ENCODE results near the gene NUDT4. TPM values are rescaled to one million over a fixed set of nuclear protein-coding genes. Genes with fewer than 3 reads are reported as not detected.

Gene NUDT4
- total RNA-seq, 2 donors from 2014 or later, result 91.1 to 178 TPM

DNA sequence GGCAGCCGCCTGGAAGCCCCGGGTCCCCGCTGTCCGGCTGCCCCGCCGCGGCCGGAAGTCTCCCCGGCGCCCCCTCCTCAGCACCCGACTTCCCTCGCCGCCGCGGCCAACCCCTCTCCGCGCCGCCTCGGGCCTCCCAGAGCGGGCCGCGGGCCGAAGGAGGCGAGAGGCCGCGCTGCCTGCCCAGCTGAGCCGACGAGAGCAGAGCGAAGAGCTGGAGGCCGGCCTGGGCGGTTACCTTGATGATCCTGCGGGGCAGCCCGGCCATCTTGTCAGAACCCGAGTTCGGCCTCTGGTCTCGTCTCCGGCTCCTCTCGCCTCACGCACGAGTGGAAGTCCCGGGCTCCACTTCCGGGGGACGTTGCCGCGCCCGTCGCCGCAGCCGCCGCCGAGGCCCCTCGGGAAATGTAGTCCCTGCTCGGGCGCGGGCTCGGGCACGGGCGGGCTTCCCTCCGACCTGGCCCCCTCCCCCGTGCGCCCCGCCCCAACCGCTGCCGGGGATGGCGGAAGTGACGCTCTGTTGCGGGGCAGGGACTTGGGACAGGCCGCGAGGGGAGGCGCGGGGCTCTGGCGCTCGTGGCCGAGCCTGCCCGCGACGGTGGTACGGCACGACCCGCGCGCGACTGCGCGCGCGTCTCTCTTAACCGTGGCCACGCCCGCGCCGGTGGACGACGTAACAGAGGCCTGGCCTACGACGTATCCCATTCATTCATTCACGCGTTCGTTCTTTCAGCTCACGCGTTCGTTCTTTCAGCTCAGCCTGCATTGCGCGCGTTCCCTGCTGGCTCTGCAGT, 64.1 kb downstream of the NUDT4 start, which contains the start of gene UBE2N:
Gene UBE2N, minus strand, starts transcription at position 331 of the 794 bp plus-strand sequence. Its CDS starts 63 bp downstream, at position 268.
- peak within 1 kb of the TSS; percentile 97 for H3K4me3 ChIP-seq
- no peaks in the 10 kb centered on the region for H3K27me3 ChIP-seq (replicated peaks; ENCODE audit: insufficient read depth)
- DNase-seq (ENCODE audit: low spot score) (peak; percentile 84), ATAC-seq (ENCODE audit: insufficient number of reproducible peaks, low FRiP score, low read depth) (peak; percentile 86)
- no peaks in the 10 kb centered on the region for H3K36me3 ChIP-seq
- peak within 1 kb of the TSS; percentile 95 for H3K27ac ChIP-seq
- TF ChIP-seq CTCF (IDR thresholded peaks at IDR 0.05), result no peak
- no peaks in the 10 kb centered on the region for H3K9me3 ChIP-seq
- H3K4me1 ChIP-seq (ENCODE audit: control insufficient read depth in 1 of 2, low read depth in 2 of 2), result peaks cover 23 to 44% of the 10 kb centered on the region in 2 donors

DNA sequence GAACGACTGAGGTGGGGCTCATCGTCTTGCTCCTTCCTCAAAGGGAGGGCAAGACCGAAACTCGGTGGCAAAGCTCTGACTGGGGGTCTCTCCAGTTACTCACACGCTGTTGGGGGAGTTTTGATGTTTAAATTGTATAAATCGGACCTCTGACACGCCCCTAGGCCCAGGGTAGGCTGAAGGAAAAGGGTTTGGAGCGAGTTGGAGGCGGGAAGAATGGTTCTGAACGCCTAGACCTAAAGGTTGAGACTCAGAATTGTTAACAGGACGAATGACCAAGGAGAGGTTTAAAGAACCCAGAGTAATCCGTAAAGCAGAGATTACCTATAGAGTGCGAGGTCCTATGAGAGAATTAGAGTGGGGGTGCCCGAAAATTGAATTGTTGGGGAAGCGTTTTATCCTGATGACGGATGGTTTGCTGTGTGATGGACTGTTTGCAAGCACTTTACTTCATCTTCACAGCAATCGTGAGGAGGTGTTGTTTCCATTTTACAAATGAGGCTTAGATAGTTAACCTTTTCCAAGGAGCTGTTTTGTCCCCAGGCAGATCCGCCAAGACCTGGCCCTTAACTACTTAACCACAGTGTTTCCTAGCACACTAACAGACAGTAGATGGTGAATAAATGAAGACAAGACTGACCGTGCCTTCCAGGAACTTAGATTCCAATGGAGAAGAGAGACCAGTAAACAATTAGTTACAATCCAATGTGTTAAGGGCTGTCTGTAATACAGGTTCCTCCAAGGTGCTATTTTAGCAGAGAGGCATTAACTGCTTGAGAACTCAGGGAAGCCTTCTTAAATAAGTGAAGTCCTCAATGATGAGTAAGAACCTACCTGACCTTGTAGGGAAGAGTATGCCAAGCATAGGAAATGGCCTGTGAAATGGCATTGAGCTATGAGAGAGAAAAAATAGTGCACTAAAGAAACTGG, 65.0 kb downstream of the NUDT4 start:
- no peaks in the 10 kb centered on the region for H3K36me3 ChIP-seq
- ATAC-seq (ENCODE audit: insufficient number of reproducible peaks, low FRiP score, low read depth), result peak; percentile 11
- no peaks in the 10 kb centered on the region for H3K9me3 ChIP-seq
- no peaks in the 10 kb centered on the region for H3K27me3 ChIP-seq (replicated peaks; ENCODE audit: insufficient read depth)
- no peak for DNase-seq (ENCODE audit: low spot score)
- H3K4me3 ChIP-seq, result peak overlapping the region; percentile 97
- peaks cover 19 to 36% of the 10 kb centered on the region in 2 donors for H3K4me1 ChIP-seq (ENCODE audit: control insufficient read depth in 1 of 2, low read depth in 2 of 2)
- peak overlapping the region; percentile 95 for H3K27ac ChIP-seq
- no peak for TF ChIP-seq CTCF (IDR thresholded peaks at IDR 0.05)

DNA sequence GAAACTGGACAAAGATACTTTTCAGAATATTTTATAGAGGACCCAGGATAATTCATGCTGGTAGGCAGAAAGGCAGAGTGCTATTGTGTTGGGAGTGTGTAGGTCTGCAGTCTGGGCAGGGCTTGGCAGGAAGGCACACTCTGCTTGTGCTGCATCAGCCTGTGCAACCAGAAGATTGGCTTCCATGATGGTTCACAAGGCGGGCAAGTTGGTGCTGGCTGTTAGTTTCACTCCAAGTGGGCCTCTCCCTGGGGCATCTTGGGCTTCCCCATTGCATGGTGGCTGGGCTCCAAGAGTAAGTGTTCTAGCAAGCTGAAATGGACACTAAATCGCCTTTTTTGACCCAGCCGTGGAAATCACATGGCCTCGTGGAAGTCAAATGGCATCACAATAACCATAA, 65.9 kb downstream of the NUDT4 start:
- ATAC-seq (ENCODE audit: insufficient number of reproducible peaks, low FRiP score, low read depth), result no peak
- H3K9me3 ChIP-seq, result no peaks in the 10 kb centered on the region
- no peaks in the 10 kb centered on the region for H3K36me3 ChIP-seq
- H3K27me3 ChIP-seq (replicated peaks; ENCODE audit: insufficient read depth), result no peaks in the 10 kb centered on the region
- H3K27ac ChIP-seq, result no peak overlapping the region
- TF ChIP-seq CTCF (IDR thresholded peaks at IDR 0.05), result no peak
- peaks cover 16 to 29% of the 10 kb centered on the region in 2 donors for H3K4me1 ChIP-seq (ENCODE audit: control insufficient read depth in 1 of 2, low read depth in 2 of 2)
- no peak overlapping the region for H3K4me3 ChIP-seq
- DNase-seq (ENCODE audit: low spot score), result no peak

GRCh38 chr12:93447555-93448290, 70.0 kb downstream of the NUDT4 start:
- no peak for DNase-seq (ENCODE audit: low spot score)
- Histone ChIP-seq H3K4me1 (ENCODE audit: control insufficient read depth in 1 of 2, low read depth in 2 of 2) (peaks cover 2 to 3% of the 10 kb centered on the region in 2 donors), H3K27ac (no peak overlapping the region), H3K36me3 (no peaks in the 10 kb centered on the region), H3K27me3 (replicated peaks; ENCODE audit: insufficient read depth) (no peaks in the 10 kb centered on the region), H3K9me3 (no peaks in the 10 kb centered on the region), H3K4me3 (no peak overlapping the region)
- no peak for ATAC-seq (ENCODE audit: insufficient number of reproducible peaks, low FRiP score, low read depth)
- no peak for TF ChIP-seq CTCF (IDR thresholded peaks at IDR 0.05)

Measured in thoracic aorta (tissue), 2 donors.